ENCODE data around the gene TRIO.

GRCh38 chr5:14243766-14244165 lies 100.6 kb downstream of the TRIO start:
- TF ChIP-seq CTCF (IDR thresholded peaks at IDR 0.05) (no peak), POLR2A (IDR thresholded peaks at IDR 0.05) (no peak), POLR2AphosphoS5 (IDR thresholded peaks at IDR 0.05) (no peak), EP300 (IDR thresholded peaks at IDR 0.05; ENCODE audit: low read depth) (no peak)

All from transverse colon (tissue), 4 donors.